Measurements from ENCODE around the gene ACOT12. TPM values are rescaled to one million over a fixed set of nuclear protein-coding genes. Genes with fewer than 3 reads are reported as not detected.
"Not testable (repeated sequence)": the region's sequence is repeated elsewhere in the genome, so short reads cannot be mapped to it uniquely, and the experiment has no call there.

Gene ACOT12
- not detected for total RNA-seq
- long read RNA-seq = 0 reads

GRCh38 chr5:81393783-81394718 is at the start of gene ACOT12:
TSS of gene ACOT12 (minus strand) at chr5:81394134. CDS start at chr5:81394114, 20 bp downstream.
- DNase-seq (peak; percentile 43), ATAC-seq (peak; percentile 57)
- intact Hi-C loops (cut with micrococcal nuclease) = no loop called here

- intact Hi-C loops (cut with micrococcal nuclease) = no loop called here
- ATAC-seq = no peak
- DNase-seq = no peak
These were observed 41.1 kb upstream of the ACOT12 start for GRCh38 chr5:81435023-81435422.

- intact Hi-C loops (cut with micrococcal nuclease) = loop anchor here (5.0 to 10.0 kb wide), 2 partner anchors 737 to 795 kb away; no protein-coding TSS in a partner anchor
- DNase-seq (no peak), ATAC-seq (no peak)
These were observed 36.1 kb upstream of the ACOT12 start for GRCh38 chr5:81429985-81430384.

- intact Hi-C loops (cut with micrococcal nuclease) = loop anchor here (5.0 to 10.0 kb wide), 2 partner anchors 738 to 795 kb away; no protein-coding TSS in a partner anchor
- no peak for ATAC-seq
- DNase-seq = no peak
These were observed 35.4 kb upstream of the ACOT12 start for GRCh38 chr5:81429363-81429762.

GRCh38 chr5:81428861-81429260 is 34.9 kb upstream of the ACOT12 start:
- intact Hi-C loops (cut with micrococcal nuclease) = loop anchor here (5.0 to 10.0 kb wide), 2 partner anchors 738 to 796 kb away; no protein-coding TSS in a partner anchor
- DNase-seq = no peak
- no peak for ATAC-seq

- DNase-seq = no peak
- no peak for ATAC-seq
These were observed 34.5 kb upstream of the ACOT12 start for GRCh38 chr5:81428446-81428845.

GRCh38 chr5:81427566-81427965 is 33.6 kb upstream of the ACOT12 start:
- intact Hi-C loops (cut with micrococcal nuclease) = loop anchor here (5.0 to 10.0 kb wide), 2 partner anchors 740 to 797 kb away; no protein-coding TSS in a partner anchor
- ATAC-seq (no peak), DNase-seq (no peak)

More at GRCh38 chr5:81428446-81428845, 34.5 kb upstream of the ACOT12 start:
- intact Hi-C loops (cut with micrococcal nuclease) = loop anchor here (5.0 to 10.0 kb wide), 2 partner anchors 739 to 796 kb away; no protein-coding TSS in a partner anchor

- DNase-seq = no peak
- intact Hi-C loops (cut with micrococcal nuclease) = loop anchor here (5.0 to 10.0 kb wide), 2 partner anchors 741 to 798 kb away; no protein-coding TSS in a partner anchor
- peak; percentile 35 for ATAC-seq
These were observed 32.6 kb upstream of the ACOT12 start for GRCh38 chr5:81426359-81427030.

- intact Hi-C loops (cut with micrococcal nuclease) = loop anchor here (5.0 to 10.0 kb wide), 2 partner anchors 742 to 799 kb away; no protein-coding TSS in a partner anchor
- ATAC-seq (peak; percentile 72), DNase-seq (no peak)
These were observed 31.6 kb upstream of the ACOT12 start for GRCh38 chr5:81425569-81425968.

- ATAC-seq (peak; percentile 54), DNase-seq (no peak)
- intact Hi-C loops (cut with micrococcal nuclease) = loop anchor here (5.0 to 10.0 kb wide), 2 partner anchors 743 to 800 kb away; no protein-coding TSS in a partner anchor
These were observed 30.8 kb upstream of the ACOT12 start for GRCh38 chr5:81424728-81425127.

- intact Hi-C loops (cut with micrococcal nuclease) = loop anchor here (10.0 kb wide), 1 partner anchor 802 kb away; no protein-coding TSS in a partner anchor
- DNase-seq (no peak), ATAC-seq (no peak)
These were observed 28.7 kb upstream of the ACOT12 start for GRCh38 chr5:81422671-81423070.

GRCh38 chr5:81420039-81420667 is 26.2 kb upstream of the ACOT12 start:
- no peak for ATAC-seq
- DNase-seq = no peak
- intact Hi-C loops (cut with micrococcal nuclease) = loop anchor here (10.0 kb wide), 1 partner anchor 805 kb away; no protein-coding TSS in a partner anchor

- DNase-seq (no peak), ATAC-seq (no peak)
- intact Hi-C loops (cut with micrococcal nuclease) = no loop called here
These were observed 24.7 kb upstream of the ACOT12 start for GRCh38 chr5:81418606-81419005.

- no peak for DNase-seq
- intact Hi-C loops (cut with micrococcal nuclease) = no loop called here
- ATAC-seq = no peak
These were observed 23.1 kb upstream of the ACOT12 start for GRCh38 chr5:81417052-81417451.

- intact Hi-C loops (cut with micrococcal nuclease) = no loop called here
- DNase-seq = no peak
- no peak for ATAC-seq
These were observed 16.0 kb upstream of the ACOT12 start for GRCh38 chr5:81409896-81410295.

- intact Hi-C loops (cut with micrococcal nuclease) = no loop called here
- no peak for DNase-seq
- ATAC-seq = no peak
These were observed 15.4 kb upstream of the ACOT12 start for GRCh38 chr5:81409361-81409760.

GRCh38 chr5:81408496-81408895 is 14.6 kb upstream of the ACOT12 start:
- intact Hi-C loops (cut with micrococcal nuclease) = no loop called here
- no peak for DNase-seq
- ATAC-seq = no peak

GRCh38 chr5:81407811-81408210 is 13.9 kb upstream of the ACOT12 start:
- DNase-seq; ATAC-seq; intact Hi-C loops (cut with micrococcal nuclease): not testable (repeated sequence)
